ENCODE data around the gene USP40. TPM values are rescaled to one million over a fixed set of nuclear protein-coding genes. Genes with fewer than 3 reads are reported as not detected.

The USP40 gene
- total RNA-seq, 1 experiment from 2014 or later, result 34.9 TPM

GRCh38 chr2:233572468-233572867 is 5.9 kb upstream of the USP40 start (continued):
- no peak for TF ChIP-seq EZH2 (IDR thresholded peaks at IDR 0.05)
- no peak for TF ChIP-seq RAD21 (IDR thresholded peaks at IDR 0.05; ENCODE audit: low read depth)
- no peak for TF ChIP-seq JUND (IDR thresholded peaks at IDR 0.05)
- TF ChIP-seq ELF1 (IDR thresholded peaks at IDR 0.05; ENCODE audit: borderline replicate concordance, low read depth), result no peak
- TF ChIP-seq SP1 (IDR thresholded peaks at IDR 0.05; ENCODE audit: low read depth), result no peak
- no peak for TF ChIP-seq CTCF (IDR thresholded peaks at IDR 0.05 in 2 of 3, conservative IDR thresholded peaks at IDR 0.05 in 1 of 3; ENCODE audit: borderline replicate concordance in 1 of 3, insufficient read depth in 1 of 3, low read depth in 2 of 3, low read length in 2 of 3)
- no peak for TF ChIP-seq ZNF274 (IDR thresholded peaks at IDR 0.05; ENCODE audit: low read depth, low read length)
- TF ChIP-seq ATF3 (IDR thresholded peaks at IDR 0.05), result no peak

- intact Hi-C loops (cut with micrococcal nuclease), result no loop called here
- 0 out of 2 replicates have a peak, but pooled peaks cover 2% of the 10 kb centered on the region for H3K27me3 ChIP-seq (ENCODE audit: insufficient read depth, low read length)
- no peak for DNase-seq (ENCODE audit: low read depth, low spot score)
- no peaks in the 10 kb centered on the region for H3K9me3 ChIP-seq (ENCODE audit: control insufficient read depth in 1 of 2, insufficient read depth in 1 of 2, low read depth in 1 of 2, low read length in 2 of 2)
- no peak overlapping the region for H2AFZ ChIP-seq (ENCODE audit: low read depth, low read length, poor library complexity, severe bottlenecking)
- no TSS peak for BruUV-seq (replicated peaks)
- POLR2A ChIA-PET, result no interaction called here
- no peak for TF ChIP-seq ELF1 (IDR thresholded peaks at IDR 0.05; ENCODE audit: borderline replicate concordance, low read depth)
- no peak for TF ChIP-seq JUND (IDR thresholded peaks at IDR 0.05)
- TF ChIP-seq SP1 (IDR thresholded peaks at IDR 0.05; ENCODE audit: low read depth), result no peak
- no peak for TF ChIP-seq FOSL1 (IDR thresholded peaks at IDR 0.05; ENCODE audit: low read depth)
- TF ChIP-seq ZNF274 (IDR thresholded peaks at IDR 0.05; ENCODE audit: low read depth, low read length), result no peak
- no peak for TF ChIP-seq ZBTB33 (IDR thresholded peaks at IDR 0.05; ENCODE audit: extremely low read depth, insufficient replicate concordance, low read length)
- no peak overlapping the region for H3K4me2 ChIP-seq (ENCODE audit: low read length)
- no peak overlapping the region for H3K4me3 ChIP-seq (replicated peaks in 1 of 2; ENCODE audit: low read depth in 1 of 2, low read length in 2 of 2)
- no peaks in the 10 kb centered on the region for H4K20me1 ChIP-seq (ENCODE audit: insufficient read depth)
- no peak overlapping the region for H3K9ac ChIP-seq (ENCODE audit: low read length)
- no peak for ATAC-seq
- no peaks in the 10 kb centered on the region for H3K79me2 ChIP-seq (ENCODE audit: insufficient read depth, low read length)
- H3K27ac ChIP-seq (ENCODE audit: low read depth, low read length), result no peak overlapping the region
- no peaks in the 10 kb centered on the region for H3K9me2 ChIP-seq (ENCODE audit: insufficient read depth)
- CTCF ChIA-PET, result no interaction called here
- H3K4me1 ChIP-seq (ENCODE audit: control insufficient read depth in 1 of 2, insufficient read depth in 2 of 2, low read length in 2 of 2), result no peaks in the 10 kb centered on the region
- no peaks in the 10 kb centered on the region for H3K36me3 ChIP-seq (ENCODE audit: control insufficient read depth in 1 of 2, insufficient read depth in 2 of 2, low read length in 2 of 2)
- RAD21 ChIA-PET (ENCODE audit: low non-redundant PET in 1 of 2, low total read pairs in 2 of 2, uncharacterized antibody in 2 of 2, unreplicated experiment in 2 of 2), result no interaction called here
Observed at GRCh38 chr2:233571462-233571861, 4.9 kb upstream of the USP40 start.

Measured in HCT116 (cell line).